Epithelial cell of proximal tubule (primary cell): ENCODE results near the gene DCHS2. TPM values are rescaled to one million over a fixed set of nuclear protein-coding genes. Genes with fewer than 3 reads are reported as not detected.

Source experiments
- DNase-seq: peaks from one replicate; pipeline ENCODE4 v3.0.0-alpha.2; 2011; ENCODE audit warnings: low read depth
- H3K4me3 ChIP-seq: 2 replicates; pipeline ENCODE4 v1.5.1; 2011; ENCODE audit warnings: low read depth, mild to moderate bottlenecking, low read length
- total RNA-seq: library from RNA; depleted of rRNA; stranded (reverse); fragments of >200 nt; gene quantifications from 2 replicates; pipeline ENCODE4 v1.2.3, GENCODE V29; 2015
- TF ChIP-seq, protein P1 (sequence below): conservative IDR thresholded peaks from 2 replicates; pipeline ENCODE4 v1.5.1; 2012; ENCODE audit warnings: low read depth, mild to moderate bottlenecking, low read length

The DCHS2 gene
- total RNA-seq, 1 donor from 2014 or later, result 0.12 TPM

DNA sequence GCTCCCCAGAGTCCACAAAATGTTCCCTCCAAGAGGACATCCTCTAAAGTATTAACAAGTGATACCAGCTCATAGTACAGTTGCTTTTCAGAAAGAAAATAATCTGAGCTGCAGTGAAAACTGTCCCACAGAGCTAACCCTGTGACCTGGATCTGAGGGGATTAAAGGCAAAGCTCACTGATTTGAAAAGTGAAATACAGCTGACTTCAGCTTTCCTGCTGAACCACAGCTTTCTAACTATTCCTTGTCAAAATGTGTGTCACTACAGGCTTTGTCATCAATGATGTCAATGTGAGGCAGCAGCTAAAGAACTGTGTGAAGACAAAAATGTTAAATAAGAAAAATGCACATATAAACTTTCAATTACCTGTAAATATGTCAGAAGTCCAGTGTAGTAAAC lies 36.9 kb downstream of the DCHS2 start:
- H3K4me3 ChIP-seq, result no peak overlapping the region
- DNase-seq, result no peak
- TF ChIP-seq, protein P1, sequence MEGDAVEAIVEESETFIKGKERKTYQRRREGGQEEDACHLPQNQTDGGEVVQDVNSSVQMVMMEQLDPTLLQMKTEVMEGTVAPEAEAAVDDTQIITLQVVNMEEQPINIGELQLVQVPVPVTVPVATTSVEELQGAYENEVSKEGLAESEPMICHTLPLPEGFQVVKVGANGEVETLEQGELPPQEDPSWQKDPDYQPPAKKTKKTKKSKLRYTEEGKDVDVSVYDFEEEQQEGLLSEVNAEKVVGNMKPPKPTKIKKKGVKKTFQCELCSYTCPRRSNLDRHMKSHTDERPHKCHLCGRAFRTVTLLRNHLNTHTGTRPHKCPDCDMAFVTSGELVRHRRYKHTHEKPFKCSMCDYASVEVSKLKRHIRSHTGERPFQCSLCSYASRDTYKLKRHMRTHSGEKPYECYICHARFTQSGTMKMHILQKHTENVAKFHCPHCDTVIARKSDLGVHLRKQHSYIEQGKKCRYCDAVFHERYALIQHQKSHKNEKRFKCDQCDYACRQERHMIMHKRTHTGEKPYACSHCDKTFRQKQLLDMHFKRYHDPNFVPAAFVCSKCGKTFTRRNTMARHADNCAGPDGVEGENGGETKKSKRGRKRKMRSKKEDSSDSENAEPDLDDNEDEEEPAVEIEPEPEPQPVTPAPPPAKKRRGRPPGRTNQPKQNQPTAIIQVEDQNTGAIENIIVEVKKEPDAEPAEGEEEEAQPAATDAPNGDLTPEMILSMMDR, result no peak

DNA sequence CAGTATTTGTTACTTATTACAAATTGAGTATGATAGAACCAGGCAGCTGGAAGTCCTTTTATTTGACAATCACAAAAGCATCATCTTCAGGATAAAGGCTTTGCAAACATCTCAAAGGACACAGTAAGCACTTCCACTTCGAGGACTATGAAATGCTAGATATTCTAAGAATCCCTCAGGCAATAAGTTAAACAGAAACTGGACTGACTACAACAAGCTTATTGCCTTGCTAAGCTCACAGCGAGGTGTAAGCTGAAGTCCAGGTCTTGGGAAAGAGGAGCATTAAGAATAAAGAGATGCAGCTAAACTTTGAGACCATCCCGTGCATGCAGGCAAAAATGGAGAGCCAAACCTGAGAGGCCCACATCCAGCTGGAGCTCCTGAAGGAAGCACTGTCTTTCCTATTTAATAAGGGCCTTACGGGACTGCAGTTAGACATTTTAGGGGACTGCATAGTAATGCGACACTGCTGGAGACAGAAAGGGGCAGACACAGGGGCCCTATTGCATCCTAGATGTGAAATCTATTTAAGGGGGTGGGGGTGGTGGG lies 38.7 kb downstream of the DCHS2 start:
- DNase-seq, result no peak
- TF ChIP-seq, protein P1, result no peak
- no peak overlapping the region for H3K4me3 ChIP-seq

DNA sequence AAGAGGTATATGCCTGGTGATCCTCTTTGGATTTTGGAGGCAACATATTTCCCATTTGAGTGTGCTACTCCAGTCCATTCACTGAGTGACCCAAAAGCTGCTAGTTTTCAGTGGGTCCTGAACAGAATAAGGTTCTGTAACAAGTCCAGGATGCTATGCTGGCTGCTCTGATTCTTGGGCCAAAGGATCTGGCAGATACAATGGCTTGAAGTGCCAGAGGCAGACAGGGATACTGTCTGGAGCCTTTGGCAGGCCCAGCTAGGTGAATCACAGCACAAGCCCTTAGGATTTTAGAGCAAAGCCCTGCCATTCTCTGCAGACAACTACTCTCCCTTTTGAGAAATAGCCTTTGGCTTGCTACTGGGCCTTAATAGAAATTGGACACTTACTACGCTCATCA lies 40.6 kb downstream of the DCHS2 start:
- TF ChIP-seq, protein P1, result no peak
- H3K4me3 ChIP-seq, result no peak overlapping the region
- DNase-seq, result no peak

DNA sequence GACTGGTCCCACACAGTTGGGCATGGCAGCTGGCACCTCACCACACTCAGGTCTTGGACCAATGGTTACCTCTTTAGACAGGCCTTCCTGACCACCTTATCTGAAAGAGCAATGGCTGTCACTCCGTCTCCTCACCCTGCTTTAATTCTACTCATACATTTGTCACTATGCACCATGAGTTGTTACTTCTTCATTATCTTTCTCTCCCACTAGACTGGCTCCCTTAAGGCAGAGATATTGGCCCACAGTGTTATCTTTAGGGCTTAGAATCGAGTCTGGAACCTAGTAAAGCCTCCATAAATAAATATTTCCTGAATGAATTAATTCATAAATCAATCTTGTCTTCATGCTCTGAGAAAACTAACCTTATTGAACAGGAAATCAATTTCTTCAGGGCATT lies 46.6 kb downstream of the DCHS2 start:
- TF ChIP-seq, protein P1, result no peak
- DNase-seq, result no peak
- no peak overlapping the region for H3K4me3 ChIP-seq

DNA sequence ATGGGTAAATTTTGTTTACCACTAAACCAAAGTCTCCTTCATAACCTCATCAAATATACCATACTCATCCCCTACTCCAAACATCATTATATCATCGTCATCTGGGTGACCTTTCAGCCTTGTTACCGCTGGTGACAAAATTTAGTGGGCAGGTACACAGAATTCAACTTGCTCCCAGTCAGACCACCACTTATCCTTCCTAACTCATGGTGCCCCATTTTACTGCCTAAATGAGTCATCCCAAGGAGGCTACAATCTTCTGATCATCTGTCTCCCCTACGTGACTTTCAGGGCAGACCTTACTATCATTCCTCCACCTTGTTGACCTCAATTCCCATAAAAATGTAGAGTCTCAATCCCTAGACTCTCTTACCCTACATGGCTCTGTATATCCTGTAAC lies 49.6 kb downstream of the DCHS2 start:
- TF ChIP-seq, protein P1, result no peak
- no peak overlapping the region for H3K4me3 ChIP-seq
- DNase-seq, result no peak

DNA sequence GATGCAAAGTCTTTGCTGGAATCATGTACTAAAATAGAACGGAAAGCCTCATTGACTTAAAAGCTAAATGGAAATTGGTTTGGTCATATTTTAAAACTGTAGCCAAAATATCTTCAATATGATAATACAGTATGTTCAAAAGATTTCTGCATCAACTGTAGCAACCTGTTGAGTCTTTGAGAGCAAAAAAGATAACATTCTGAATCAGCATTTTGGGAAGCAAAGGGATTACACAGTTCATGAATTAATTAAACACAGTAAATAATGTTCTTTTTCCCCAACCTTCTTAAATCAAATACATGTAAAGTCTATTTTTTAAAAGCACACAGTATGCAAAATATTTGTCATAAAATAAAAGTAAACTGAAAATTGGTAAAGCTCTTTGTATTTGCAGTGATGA lies 50.5 kb downstream of the DCHS2 start:
- TF ChIP-seq, protein P1, result no peak
- no peak overlapping the region for H3K4me3 ChIP-seq
- DNase-seq, result no peak

DNA sequence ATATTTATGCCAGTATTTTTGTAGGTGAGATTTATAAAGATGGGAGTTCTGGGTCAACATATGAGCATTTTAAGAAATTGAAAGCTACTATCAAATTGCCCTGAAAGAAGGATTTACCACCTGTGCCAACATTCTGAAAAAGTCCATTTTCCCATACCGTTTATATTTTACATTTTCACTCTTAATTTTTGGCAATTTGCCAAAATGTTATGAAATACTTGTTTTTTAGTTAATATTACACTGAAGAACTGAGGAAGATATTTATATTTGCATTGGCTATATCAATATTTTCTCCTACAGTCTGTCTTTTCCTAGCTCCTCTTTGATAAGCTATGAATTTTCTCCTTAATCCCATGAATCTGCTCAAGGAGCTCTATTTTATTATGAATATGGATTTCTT lies 52.4 kb downstream of the DCHS2 start:
- H3K4me3 ChIP-seq, result no peak overlapping the region
- TF ChIP-seq, protein P1, result no peak

More for the DNA sequence above, 52.4 kb downstream of the DCHS2 start:
- DNase-seq, result no peak
